Measurements from ENCODE around the gene GALNT10. TPM values are rescaled to one million over a fixed set of nuclear protein-coding genes. Genes with fewer than 3 reads are reported as not detected.
"Not testable (repeated sequence)": the region's sequence is repeated elsewhere in the genome, so short reads cannot be mapped to it uniquely, and the experiment has no call there.

The GALNT10 gene
- polyA plus RNA-seq, 1 experiment: 93.1 TPM

- Histone ChIP-seq H3K27me3 (ENCODE audit: control insufficient read depth, insufficient read depth, low read length) (no peaks in the 10 kb centered on the region), H3K4me3 (ENCODE audit: low read depth, low read length) (no peak overlapping the region), H3K27ac (ENCODE audit: low read depth, low read length) (no peak overlapping the region), H3K9me3 (ENCODE audit: control insufficient read depth, insufficient read depth, low read length) (no peaks in the 10 kb centered on the region)
- ChIA-PET POLR2A (no interaction called here), CTCF (no interaction called here)
- no peak for DNase-seq (ENCODE audit: low read depth, low spot score)
- no peak for TF ChIP-seq CTCF (IDR thresholded peaks at IDR 0.05; ENCODE audit: low read depth, low read length)
These were observed 168.1 kb downstream of the GALNT10 start for GRCh38 chr5:154358516-154359220.

GRCh38 chr5:154359221-154359573, 168.7 kb downstream of the GALNT10 start:
- Histone ChIP-seq H3K9me3 (ENCODE audit: control insufficient read depth, insufficient read depth, low read length) (no peaks in the 10 kb centered on the region), H3K27me3 (ENCODE audit: control insufficient read depth, insufficient read depth, low read length) (no peaks in the 10 kb centered on the region), H3K27ac (ENCODE audit: low read depth, low read length) (no peak overlapping the region), H3K4me3 (ENCODE audit: low read depth, low read length) (no peak overlapping the region)
- TF ChIP-seq CTCF (IDR thresholded peaks at IDR 0.05; ENCODE audit: low read depth, low read length): no peak
- CTCF ChIA-PET: no interaction called here
- POLR2A ChIA-PET: no interaction called here
- no peak for DNase-seq (ENCODE audit: low read depth, low spot score)

- not testable (repeated sequence) for DNase-seq (ENCODE audit: low read depth, low spot score)
These were observed 169.7 kb downstream of the GALNT10 start for GRCh38 chr5:154360241-154360640.

GRCh38 chr5:154363411-154363810, 172.9 kb downstream of the GALNT10 start:
- ChIA-PET CTCF (interaction anchor here (1.4 kb wide), 1 partner anchor 41 kb away, joined by 3 read pairs; no protein-coding TSS in a partner anchor), POLR2A (no interaction called here)
- DNase-seq (ENCODE audit: low read depth, low spot score): no peak
- Histone ChIP-seq H3K27ac (ENCODE audit: low read depth, low read length) (no peak overlapping the region), H3K9me3 (ENCODE audit: control insufficient read depth, insufficient read depth, low read length) (no peaks in the 10 kb centered on the region), H3K27me3 (ENCODE audit: control insufficient read depth, insufficient read depth, low read length) (no peaks in the 10 kb centered on the region), H3K4me3 (ENCODE audit: low read depth, low read length) (no peak overlapping the region)
- no peak for TF ChIP-seq CTCF (IDR thresholded peaks at IDR 0.05; ENCODE audit: low read depth, low read length)

More at GRCh38 chr5:154360241-154360640, 169.7 kb downstream of the GALNT10 start:
- H3K27me3 ChIP-seq (ENCODE audit: control insufficient read depth, insufficient read depth, low read length); H3K27ac ChIP-seq (ENCODE audit: low read depth, low read length); H3K4me3 ChIP-seq (ENCODE audit: low read depth, low read length); H3K9me3 ChIP-seq (ENCODE audit: control insufficient read depth, insufficient read depth, low read length): not testable (repeated sequence)
- ChIA-PET CTCF (interaction anchor here (0.6 kb wide), 1 partner anchor 29 kb away, joined by 3 read pairs; no protein-coding TSS in a partner anchor), POLR2A (interaction anchor here (0.6 to 0.7 kb wide), 2 partner anchors 10 to 378 kb away, joined by 3 to 4 read pairs; no protein-coding TSS in a partner anchor)

GRCh38 chr5:154364771-154365170, 174.2 kb downstream of the GALNT10 start:
- Histone ChIP-seq H3K27me3 (ENCODE audit: control insufficient read depth, insufficient read depth, low read length) (no peaks in the 10 kb centered on the region), H3K27ac (ENCODE audit: low read depth, low read length) (no peak overlapping the region), H3K4me3 (ENCODE audit: low read depth, low read length) (no peak overlapping the region), H3K9me3 (ENCODE audit: control insufficient read depth, insufficient read depth, low read length) (no peaks in the 10 kb centered on the region)
- DNase-seq (ENCODE audit: low read depth, low spot score): no peak
- TF ChIP-seq CTCF (IDR thresholded peaks at IDR 0.05; ENCODE audit: low read depth, low read length): no peak
- CTCF ChIA-PET: no interaction called here
- POLR2A ChIA-PET: no interaction called here
